GM12878 (cell line): ENCODE results near the gene ATG9B. TPM values are rescaled to one million over a fixed set of nuclear protein-coding genes. Genes with fewer than 3 reads are reported as not detected.

ENCODE experiments used
- ATAC-seq: fragments of 200-7000 bp; cut with Tn5 transposase; 3 replicates; pipeline ENCODE4 v1.9.1; 2020; ENCODE audit warnings: mild to moderate bottlenecking, moderate library complexity
- BruUV-seq: library from RNA; stranded (reverse); fragments of 400-500 nt; replicated peaks from 2 replicates; lab custom pipeline; 2021; lab: Mats Ljungman, UMichigan
- CTCF ChIA-PET: fragments of 300-600 bp; sonication (Branson Sonifier 250); formaldehyde crosslinking; extraction: SDS; loops from one replicate; lab custom pipeline; 2021; ENCODE audit warnings: inconsistent platforms; lab: Yijun Ruan, JAX
- POLR2A ChIA-PET: fragments of 350-600 bp; formaldehyde crosslinking; extraction: SDS; loops from one replicate; lab custom pipeline; 2021; ENCODE audit warnings: inconsistent platforms; lab: Charles Lee
- RAD21 ChIA-PET: fragments of 300-600 bp; sonication (Branson Sonifier 250); formaldehyde crosslinking; loops from one replicate; lab custom pipeline; 2023; ENCODE audit warnings: antibody characterized with exemption; ENCODE audit not compliant: unreplicated experiment; lab: Charles Lee
- SMC1A ChIA-PET: fragments of 300-600 bp; sonication (Branson Sonifier 250); formaldehyde crosslinking; loops from one replicate; lab custom pipeline; 2023; ENCODE audit not compliant: unreplicated experiment, uncharacterized antibody; lab: Charles Lee
- DNase-seq: peaks from one replicate; pipeline ENCODE4 v3.0.0-alpha.2; 2011; ENCODE audit warnings: low read depth, low spot score
- FAIRE-seq: peaks from 3 replicates; lab custom pipeline; 2011; peaks lifted over from hg19 to GRCh38; lab: Jason Lieb, UNC
- H2AFZ ChIP-seq: 2 replicates; pipeline ENCODE4 v1.6.0; 2011; ENCODE audit warnings: low read depth, low read length, control low read depth; ENCODE audit not compliant: control insufficient read depth
- H3K27ac ChIP-seq: 2 replicates; pipeline ENCODE4 v1.5.1; 2011; ENCODE audit warnings: control low read depth; ENCODE audit not compliant: control insufficient read depth, insufficient read depth
- H3K27me3 ChIP-seq, 2 experiments: replicated peaks in 1 of 2; 2 replicates each; pipeline versions ENCODE4 v1.6.0 to v1.6.1; 2011; ENCODE audit warnings: low read length in 1 of 2; ENCODE audit not compliant: control insufficient read depth in 2 of 2, insufficient read depth in 2 of 2
- H3K36me3 ChIP-seq, 2 experiments: 2 replicates each; pipeline ENCODE4 v1.5.1; 2011; ENCODE audit warnings: low read length in 1 of 2; ENCODE audit not compliant: control insufficient read depth in 2 of 2, insufficient read depth in 2 of 2
- H3K4me1 ChIP-seq: 2 replicates; pipeline ENCODE4 v1.6.1; 2011; ENCODE audit warnings: mild to moderate bottlenecking, low read length, moderate library complexity, mixed read lengths; ENCODE audit not compliant: control insufficient read depth, insufficient read depth
- H3K4me2 ChIP-seq: 2 replicates; pipeline ENCODE4 v1.6.0; 2011; ENCODE audit warnings: control low read depth; ENCODE audit not compliant: control insufficient read depth, insufficient read depth
- H3K4me3 ChIP-seq: fragments of 200-600 bp; sonication (generic); 2 replicates; pipeline ENCODE4 v1.5.1; 2016
- H3K79me2 ChIP-seq: 2 replicates; pipeline ENCODE4 v1.6.0; 2011; ENCODE audit warnings: low read length; ENCODE audit not compliant: control insufficient read depth, insufficient read depth
- H3K9ac ChIP-seq: 2 replicates; pipeline ENCODE4 v1.8.0; 2011; ENCODE audit warnings: low read length, control low read depth, mixed read lengths; ENCODE audit not compliant: control insufficient read depth, insufficient read depth
- H3K9me3 ChIP-seq: replicated peaks from 3 replicates; pipeline ENCODE4 v1.5.1; 2011; ENCODE audit warnings: mild to moderate bottlenecking, low read length; ENCODE audit not compliant: control insufficient read depth, insufficient read depth
- H4K20me1 ChIP-seq: 2 replicates; pipeline ENCODE4 v1.6.0; 2011; ENCODE audit not compliant: control insufficient read depth, insufficient read depth
- BCL11A ChIP-seq: IDR thresholded peaks from 2 replicates; pipeline ENCODE4 v1.6.1; 2011; ENCODE audit warnings: low read depth, low read length
- BMI1 ChIP-seq: fragments of 450-650 bp; IDR thresholded peaks from 2 replicates; pipeline ENCODE4 v1.6.1; 2016; ENCODE audit warnings: mild to moderate bottlenecking, moderate library complexity, borderline replicate concordance
- CHD1 ChIP-seq: IDR thresholded peaks from 2 replicates; pipeline ENCODE4 v1.6.1; 2012; ENCODE audit warnings: low read depth, low read length, improper control_type of control experiment
- CTCF ChIP-seq, 3 experiments: IDR thresholded peaks in 2 of 3; conservative IDR thresholded peaks in 1 of 3; 2 replicates each; pipeline ENCODE4 v1.5.1; 2011; ENCODE audit warnings: low read depth in 3 of 3, low read length in 3 of 3, mild to moderate bottlenecking in 3 of 3, control low read depth in 2 of 3, moderate library complexity in 2 of 3, inconsistent platforms in 1 of 3, mixed read lengths in 1 of 3; ENCODE audit not compliant: control insufficient read depth in 2 of 3, insufficient read depth in 1 of 3; ENCODE audit errors: extremely low read depth in 1 of 3
- CUX1 ChIP-seq: IDR thresholded peaks from 2 replicates; pipeline ENCODE4 v1.6.1; 2012; ENCODE audit warnings: improper control_type of control experiment, low read depth, low read length; ENCODE audit not compliant: insufficient replicate concordance
- MTA2 ChIP-seq: fragments of 450-650 bp; IDR thresholded peaks from 2 replicates; pipeline ENCODE4 v1.6.1; 2016; ENCODE audit warnings: low read depth, mild to moderate bottlenecking, moderate library complexity
- NR2C2 ChIP-seq: IDR thresholded peaks from 2 replicates; pipeline ENCODE4 v1.6.1; 2011; ENCODE audit warnings: borderline replicate concordance, low read depth; ENCODE audit not compliant: control insufficient read depth, insufficient read length
- RELB ChIP-seq: fragments of 450-650 bp; IDR thresholded peaks from 2 replicates; pipeline ENCODE4 v1.6.1; 2017; ENCODE audit warnings: low read depth, mild to moderate bottlenecking, moderate library complexity
- RFX5 ChIP-seq: IDR thresholded peaks from 2 replicates; pipeline ENCODE4 v1.6.1; 2011; ENCODE audit warnings: low read depth, low read length, improper control_type of control experiment
- SIX5 ChIP-seq: IDR thresholded peaks from 2 replicates; pipeline ENCODE4 v1.6.1; 2011; ENCODE audit warnings: mild to moderate bottlenecking, low read depth, low read length, moderate library complexity; ENCODE audit not compliant: severe bottlenecking
- SREBF2 ChIP-seq: IDR thresholded peaks from 2 replicates; pipeline ENCODE4 v1.6.1; 2012; ENCODE audit warnings: mild to moderate bottlenecking, low read length
- TBL1XR1 ChIP-seq: IDR thresholded peaks from 2 replicates; pipeline ENCODE4 v1.6.1; 2012; ENCODE audit warnings: low read depth, low read length, improper control_type of control experiment
- WGBS: methylation state at CpG from one replicate; pipeline ENCODE4 v1.1.6; 2016; ENCODE audit warnings: low lambda C conversion rate; ENCODE audit not compliant: insufficient replicate concordance, insufficient coverage; ENCODE audit errors: missing lambda C conversion rate; 5-methylcytosine and 5-hydroxymethylcytosine counted together
- in situ Hi-C: fragments of 300-500 bp; cut with MboI; formaldehyde crosslinking; loops from 9 replicates; pipeline ENCODE4 v1.14.3; 2018; ENCODE audit warnings: mixed read lengths
- intact Hi-C: fragments of 100-400 bp; cut with micrococcal nuclease; formaldehyde crosslinking; loops from one replicate; pipeline ENCODE4 v1.14.2; 2022; ENCODE audit not compliant: unreplicated experiment
- polyA plus RNA-seq, 11 experiments: library from polyadenylated mRNA; depleted of rRNA in 4 of 11; unstranded in 6 of 11; stranded (reverse) in 5 of 11; fragments of >200 nt; fragmentation: Nextera tagmentation in 4 of 11; fragmentation: Illumina TruSeq in 1 of 11; extraction: Ambion mirVana in 4 of 11; extraction: Trizol in 1 of 11; gene quantifications; 1 replicate in 1 of 11; 2 replicates in 10 of 11; pipeline versions ENCODE4 v1.2.1 to v1.2.3, GENCODE V29; 2011 to 2016; ENCODE audit warnings: inconsistent platforms in 2 of 11, missing spikeins in 2 of 11, low read depth in 1 of 11
- total RNA-seq, 4 experiments: library from RNA; depleted of rRNA in 3 of 4; stranded (reverse); fragments of >200 nt in 3 of 4; fragmentation: Illumina TruSeq in 1 of 4; extraction: Trizol in 1 of 4; gene quantifications; 2 replicates each; pipeline versions ENCODE4 v1.2.1 to v1.2.3, GENCODE V29; 2013 to 2021
- TF ChIP-seq, protein P1 (sequence below): fragments of 450-650 bp; IDR thresholded peaks from 2 replicates; pipeline ENCODE4 v1.6.1; 2017; ENCODE audit warnings: mild to moderate bottlenecking

The ATG9B gene
- total and polyA plus RNA-seq, 10 of the 15 experiments (the other 5 are each of a cell fraction or from before 2014, with no cell fraction given) = 0.01 to 0.83 (median 0.12) TPM; not detected in 2

- Histone ChIP-seq H3K27ac (no peak overlapping the region), H3K27me3 (peaks cover 0 to 3% of the 10 kb centered on the region in 2 experiments; a peak in 2 of 4 replicates), H4K20me1 (no peaks in the 10 kb centered on the region), H3K79me2 (no peaks in the 10 kb centered on the region), H3K4me3 (no peak overlapping the region), H2AFZ (no peak overlapping the region), H3K4me2 (no peak overlapping the region), H3K36me3 (no peaks in the 10 kb centered on the region), H3K4me1 (no peaks in the 10 kb centered on the region; the same call in 1 of the 2 replicates), H3K9me3 (no peaks in the 10 kb centered on the region; the same call in 2 of the 3 replicates), H3K9ac (no peak overlapping the region)
- DNase-seq (no peak), ATAC-seq (no peak), FAIRE-seq (no peak)
- intact Hi-C loops = no loop called here
- ChIA-PET RAD21 (interaction anchor here (0.7 kb wide), 1 partner anchor 99 kb away, joined by 3 read pairs; no protein-coding TSS in a partner anchor), CTCF (interaction anchor here (1.5 to 1.6 kb wide), 2 partner anchors 17 to 30 kb away, joined by 5 to 6 read pairs; no protein-coding TSS in a partner anchor), POLR2A (no interaction called here), SMC1A (no interaction called here)
- in situ Hi-C loops = no loop called here
- 19% methylated on average over 4 of the region's 6 CpGs for WGBS
- no TSS peak for BruUV-seq
- TF ChIP-seq MTA2 = no peak
- TF ChIP-seq, protein P1, sequence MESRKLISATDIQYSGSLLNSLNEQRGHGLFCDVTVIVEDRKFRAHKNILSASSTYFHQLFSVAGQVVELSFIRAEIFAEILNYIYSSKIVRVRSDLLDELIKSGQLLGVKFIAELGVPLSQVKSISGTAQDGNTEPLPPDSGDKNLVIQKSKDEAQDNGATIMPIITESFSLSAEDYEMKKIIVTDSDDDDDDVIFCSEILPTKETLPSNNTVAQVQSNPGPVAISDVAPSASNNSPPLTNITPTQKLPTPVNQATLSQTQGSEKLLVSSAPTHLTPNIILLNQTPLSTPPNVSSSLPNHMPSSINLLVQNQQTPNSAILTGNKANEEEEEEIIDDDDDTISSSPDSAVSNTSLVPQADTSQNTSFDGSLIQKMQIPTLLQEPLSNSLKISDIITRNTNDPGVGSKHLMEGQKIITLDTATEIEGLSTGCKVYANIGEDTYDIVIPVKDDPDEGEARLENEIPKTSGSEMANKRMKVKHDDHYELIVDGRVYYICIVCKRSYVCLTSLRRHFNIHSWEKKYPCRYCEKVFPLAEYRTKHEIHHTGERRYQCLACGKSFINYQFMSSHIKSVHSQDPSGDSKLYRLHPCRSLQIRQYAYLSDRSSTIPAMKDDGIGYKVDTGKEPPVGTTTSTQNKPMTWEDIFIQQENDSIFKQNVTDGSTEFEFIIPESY = no peak
- TF ChIP-seq NR2C2 = no peak
- TF ChIP-seq CHD1 = no peak
- TF ChIP-seq CTCF (IDR thresholded peaks at IDR 0.05 in 2 of 3, conservative IDR thresholded peaks at IDR 0.05 in 1 of 3; ENCODE audit: control insufficient read depth in 2 of 3, extremely low read depth in 1 of 3, insufficient read depth in 1 of 3, low read depth in 3 of 3, low read length in 3 of 3) = no peak
- TF ChIP-seq RFX5 = no peak
- TF ChIP-seq BCL11A = no peak
- no peak for TF ChIP-seq BMI1
- no peak for TF ChIP-seq CUX1
- TF ChIP-seq SIX5 = no peak
- no peak for TF ChIP-seq TBL1XR1
- TF ChIP-seq RELB = no peak
- TF ChIP-seq SREBF2 = no peak
These were observed 32.1 kb downstream of the ATG9B start for GRCh38 chr7:150992051-150992640.
